Lower leg skin (tissue), 3 donors: Measurements from ENCODE around the gene FGGY.

ENCODE experiments used
- CTCF ChIP-seq, 3 donors: fragments of 450-650 bp; IDR thresholded peaks; one replicate each; pipeline ENCODE4 v1.5.1; 2016; ENCODE audit warnings: antibody characterized with exemption in 3 of 3, mild to moderate bottlenecking in 3 of 3, moderate library complexity in 2 of 3
- POLR2A ChIP-seq, 2 donors: fragments of 450-650 bp; IDR thresholded peaks; one replicate each; pipeline ENCODE4 v1.6.1; 2016 to 2017; ENCODE audit warnings: antibody characterized with exemption in 2 of 2, mild to moderate bottlenecking in 1 of 2, moderate library complexity in 1 of 2

GRCh38 chr1:59520194-59520593 lies 223.3 kb downstream of the FGGY start:
- TF ChIP-seq CTCF (IDR thresholded peaks at IDR 0.05), result no peak
- no peak for TF ChIP-seq POLR2A (IDR thresholded peaks at IDR 0.05)
